ENCODE data around the gene MAGEE2.
"Not testable (repeated sequence)": the region's sequence is repeated elsewhere in the genome, so short reads cannot be mapped to it uniquely, and the experiment has no call there.

Gene MAGEE2

DNA sequence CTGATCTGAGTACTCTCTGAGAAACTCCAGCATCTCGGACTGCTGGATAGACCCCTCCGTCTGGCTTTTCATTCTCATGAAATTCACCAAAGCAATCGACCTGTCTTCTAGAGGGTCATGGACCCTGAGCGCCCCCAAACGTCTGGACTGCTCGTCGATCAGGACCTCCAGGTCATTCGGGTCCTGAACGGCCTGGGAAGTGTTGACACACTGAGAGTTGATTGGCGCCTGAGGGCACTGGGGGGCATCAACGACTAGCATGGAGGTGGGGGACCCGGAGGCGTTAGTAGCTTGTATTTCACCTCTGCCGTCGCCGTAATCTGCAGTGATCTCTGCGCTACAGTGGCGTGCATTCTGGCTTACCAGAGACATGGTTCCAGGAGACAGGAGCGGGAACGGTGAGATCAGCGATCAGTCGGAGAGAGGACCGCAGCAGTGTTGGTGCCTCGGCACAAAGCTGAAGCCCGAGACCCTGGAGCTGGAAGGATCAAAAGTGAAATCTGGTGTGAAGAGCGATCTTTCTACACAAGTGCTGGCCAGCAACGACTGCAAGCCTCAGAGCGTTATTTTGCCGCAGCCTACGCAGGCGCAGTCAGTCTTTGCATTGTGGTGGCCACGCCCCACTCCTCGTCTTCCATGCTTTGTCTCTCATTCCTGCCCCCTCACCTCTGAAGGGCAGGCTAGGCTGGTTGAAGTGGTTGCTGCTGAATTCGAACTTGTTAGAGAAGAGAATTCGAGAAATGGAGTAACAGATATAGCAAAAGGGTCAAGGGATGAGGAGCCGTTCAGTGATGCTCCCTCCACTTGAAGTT is at the start of gene MAGEE2:
TSS of gene MAGEE2 (minus strand) at position 575 of the 812 bp plus-strand sequence. CDS start at position 372, 203 bp downstream.
- DNase-seq (ENCODE audit: low read depth in 2 of 3, low spot score in 2 of 3): no peak

DNA sequence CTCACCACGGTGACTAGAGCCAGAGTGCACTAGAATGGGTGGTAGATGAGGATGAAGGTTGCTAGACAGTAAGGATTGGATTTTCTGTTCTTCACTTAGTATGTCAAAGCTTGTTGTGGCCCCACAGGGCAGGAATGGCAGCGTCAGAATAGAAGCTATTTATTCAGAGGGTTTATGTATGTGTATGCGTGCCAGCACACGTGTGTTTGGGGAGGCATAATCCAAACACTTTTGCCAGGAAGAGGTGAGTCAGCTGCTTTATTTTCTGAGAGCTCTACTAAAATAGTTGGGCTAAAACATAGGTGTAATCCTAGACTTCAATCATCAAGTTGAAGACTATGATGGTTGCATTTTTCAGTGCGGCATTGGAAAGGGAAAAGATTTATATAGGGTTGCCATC is 1.2 kb upstream of the MAGEE2 start:
- DNase-seq (ENCODE audit: low read depth in 2 of 3, low spot score in 2 of 3): no peak

DNA sequence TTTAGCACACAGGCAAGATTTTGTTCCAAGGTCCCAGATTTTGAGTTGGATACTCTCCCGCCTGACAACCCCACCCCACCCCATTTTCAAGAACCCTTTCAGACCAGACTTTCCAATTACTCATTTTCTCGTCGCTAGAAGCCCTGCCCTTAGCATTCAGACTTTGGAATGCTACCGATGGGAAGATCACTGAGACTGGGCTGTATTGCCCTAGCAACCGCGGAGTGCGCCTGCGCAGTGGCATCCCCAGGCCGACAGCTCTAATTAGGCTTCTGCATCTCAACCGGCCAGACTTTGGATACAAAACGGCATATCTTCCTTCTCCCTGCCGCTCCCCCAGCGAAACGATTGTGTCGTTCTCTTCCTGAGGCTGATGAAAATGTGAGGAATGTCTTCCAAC is 3.4 kb downstream of the MAGEE2 start:
- DNase-seq (ENCODE audit: low read depth in 2 of 3, low spot score in 2 of 3): no peak

- not testable (repeated sequence) for DNase-seq (ENCODE audit: low read depth in 2 of 3, low spot score in 2 of 3)
Measured at GRCh38 chrX:75768063-75768462, 17.0 kb downstream of the MAGEE2 start.

- DNase-seq (ENCODE audit: low read depth in 2 of 3, low spot score in 2 of 3): no peak
Measured at GRCh38 chrX:75748431-75748830, 36.6 kb downstream of the MAGEE2 start.

- DNase-seq (ENCODE audit: low read depth in 2 of 3, low spot score in 2 of 3): peak in 1 of 3 experiments; percentile 0
Measured at GRCh38 chrX:75746891-75747639, 38.0 kb downstream of the MAGEE2 start.

All from activated CD8-positive, alpha-beta memory T cell treated with anti-CD3 and anti-CD28 coated beads for 48 hours (primary cell).